ENCODE measurements around the gene GLYATL1B.

The GLYATL1B gene

GRCh38 chr11:59069087-59069486 lies 17.0 kb upstream of the GLYATL1B start:
- TF ChIP-seq ZC3H10 (CRISPR knock-in tag; IDR thresholded peaks at IDR 0.05) (no peak), ZFP3 (CRISPR knock-in tag; IDR thresholded peaks at IDR 0.05) (no peak), ESRRG (CRISPR knock-in tag; IDR thresholded peaks at IDR 0.05) (no peak), OSR1 (CRISPR knock-in tag; IDR thresholded peaks at IDR 0.05) (no peak), ARNTL (CRISPR knock-in tag; IDR thresholded peaks at IDR 0.05; ENCODE audit: borderline replicate concordance, low read depth) (no peak), CSDC2 (CRISPR knock-in tag; IDR thresholded peaks at IDR 0.05) (no peak), GLIS3 (CRISPR knock-in tag; IDR thresholded peaks at IDR 0.05) (no peak), PATZ1 (CRISPR knock-in tag; IDR thresholded peaks at IDR 0.05; ENCODE audit: borderline replicate concordance) (no peak), PPARA (CRISPR knock-in tag; IDR thresholded peaks at IDR 0.05; ENCODE audit: borderline replicate concordance) (no peak), ZFP30 (CRISPR knock-in tag; IDR thresholded peaks at IDR 0.05) (no peak), TSHZ2 (CRISPR knock-in tag; IDR thresholded peaks at IDR 0.05) (no peak)
- ATAC-seq, result no peak

- TF ChIP-seq TCF4 (CRISPR knock-in tag; IDR thresholded peaks at IDR 0.05; ENCODE audit: borderline replicate concordance), result no peak
- TF ChIP-seq ZNF70 (CRISPR knock-in tag; IDR thresholded peaks at IDR 0.05), result no peak
- no peak for TF ChIP-seq GLIS3 (CRISPR knock-in tag; IDR thresholded peaks at IDR 0.05)
- no peak for TF ChIP-seq SNAI2 (CRISPR knock-in tag; IDR thresholded peaks at IDR 0.05)
- no peak for TF ChIP-seq ARNTL (CRISPR knock-in tag; IDR thresholded peaks at IDR 0.05; ENCODE audit: borderline replicate concordance, low read depth)
- TF ChIP-seq ISL1 (CRISPR knock-in tag; IDR thresholded peaks at IDR 0.05), result no peak
- no peak for TF ChIP-seq ZFP30 (CRISPR knock-in tag; IDR thresholded peaks at IDR 0.05)
- no peak for TF ChIP-seq CREB5 (CRISPR knock-in tag; IDR thresholded peaks at IDR 0.05; ENCODE audit: low read depth)
- no peak for TF ChIP-seq RARB (CRISPR knock-in tag; IDR thresholded peaks at IDR 0.05)
- TF ChIP-seq POU6F1 (CRISPR knock-in tag; IDR thresholded peaks at IDR 0.05; ENCODE audit: borderline replicate concordance, low read depth), result no peak
- TF ChIP-seq ZC3H10 (CRISPR knock-in tag; IDR thresholded peaks at IDR 0.05), result no peak
- no peak for TF ChIP-seq ZNF565 (CRISPR knock-in tag; conservative IDR thresholded peaks at IDR 0.05; ENCODE audit: low read depth)
- no peak for TF ChIP-seq BACH2 (CRISPR knock-in tag; IDR thresholded peaks at IDR 0.05; ENCODE audit: borderline replicate concordance)
- no peak for TF ChIP-seq ZNF8 (CRISPR knock-in tag; IDR thresholded peaks at IDR 0.05)
- no peak for TF ChIP-seq PPARA (CRISPR knock-in tag; IDR thresholded peaks at IDR 0.05; ENCODE audit: borderline replicate concordance)
- no peak for ATAC-seq
These were observed 9.1 kb upstream of the GLYATL1B start for GRCh38 chr11:59076876-59077571.

- TF ChIP-seq TOX (CRISPR knock-in tag; IDR thresholded peaks at IDR 0.05; ENCODE audit: borderline replicate concordance) (no peak), PPARA (CRISPR knock-in tag; IDR thresholded peaks at IDR 0.05; ENCODE audit: borderline replicate concordance) (no peak), BACH2 (CRISPR knock-in tag; IDR thresholded peaks at IDR 0.05; ENCODE audit: borderline replicate concordance) (no peak), ZFP3 (CRISPR knock-in tag; IDR thresholded peaks at IDR 0.05) (no peak), GLIS3 (CRISPR knock-in tag; IDR thresholded peaks at IDR 0.05) (no peak)
- ATAC-seq, result no peak
These were observed 7.7 kb upstream of the GLYATL1B start for GRCh38 chr11:59078435-59078834.

Measured in SK-N-SH treated with all-trans-retinoic acid at 6 μM for 48 hours (cell line).